ENCODE results near the gene DNAJC6.

DNAJC6 gene

DNA sequence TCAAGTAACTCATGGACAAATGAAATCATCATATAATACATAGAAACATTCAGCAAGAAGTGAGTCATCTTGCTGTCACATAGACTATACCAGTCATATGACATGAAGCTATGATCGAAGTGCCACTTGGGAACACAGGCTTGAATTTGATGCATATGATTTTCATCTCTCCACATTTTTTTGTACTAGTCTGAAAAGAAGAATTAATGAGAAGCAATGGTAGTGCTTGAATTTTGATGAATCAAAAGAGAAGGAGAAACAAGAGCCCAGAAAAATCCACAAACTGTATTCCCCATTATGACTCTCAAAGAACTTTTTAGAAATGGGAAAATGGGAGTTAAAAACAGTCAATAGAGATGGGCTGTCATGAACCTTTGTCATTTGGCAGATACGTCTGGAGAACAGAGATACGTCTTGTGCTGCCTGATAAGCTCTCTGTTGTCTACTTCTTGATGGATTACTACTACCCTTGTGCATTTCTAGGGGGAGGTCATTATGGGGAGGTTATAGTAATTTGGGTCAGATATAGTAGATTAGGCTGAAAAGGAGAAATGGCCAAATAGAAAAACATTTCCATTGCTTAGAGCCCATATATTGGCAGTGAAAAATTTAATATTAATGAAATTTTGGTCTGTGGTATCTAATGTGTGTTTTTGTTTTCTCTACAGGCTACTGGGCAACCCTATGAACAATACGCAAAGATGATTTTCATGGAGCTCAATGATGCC lies 103.1 kb downstream of the DNAJC6 start:
- no peak for DNase-seq

DNA sequence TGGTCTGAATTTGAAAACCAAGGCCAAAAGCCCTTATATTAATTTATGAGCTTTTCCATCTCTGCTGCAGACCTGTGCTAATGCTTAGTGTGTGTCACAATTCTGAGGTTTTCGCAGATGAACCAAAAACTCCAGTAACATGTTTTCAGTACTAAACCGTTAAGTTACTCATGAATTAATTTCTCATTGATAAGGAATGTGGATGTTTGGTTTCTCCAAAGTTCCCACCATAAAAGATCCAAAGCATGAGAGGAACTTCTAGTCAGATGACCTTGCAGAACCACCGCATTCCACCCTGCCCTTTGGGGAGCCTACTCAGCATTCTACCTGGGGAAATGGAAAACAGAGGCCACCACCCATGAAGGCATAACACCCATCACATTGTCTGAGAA lies 103.6 kb downstream of the DNAJC6 start:
- DNase-seq = no peak

DNA sequence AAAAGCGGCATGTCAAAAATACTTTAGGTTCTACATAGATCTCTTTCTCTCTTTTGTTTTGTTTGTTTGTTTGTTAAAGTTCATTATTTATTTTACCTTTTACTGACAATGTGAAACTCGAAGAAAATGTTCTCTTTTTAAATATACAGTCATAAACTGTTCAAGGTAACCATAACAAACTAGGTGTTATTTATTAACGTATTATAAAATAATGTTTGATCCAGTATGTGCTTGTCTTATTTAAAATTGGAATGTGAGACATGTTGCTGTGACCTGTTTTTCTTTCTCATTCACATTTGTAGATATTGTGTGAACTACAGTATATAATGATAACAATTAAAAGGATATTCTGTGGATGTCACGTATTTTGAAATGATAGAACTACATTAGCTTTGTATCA lies 105.2 kb downstream of the DNAJC6 start:
- DNase-seq = no peak

DNA sequence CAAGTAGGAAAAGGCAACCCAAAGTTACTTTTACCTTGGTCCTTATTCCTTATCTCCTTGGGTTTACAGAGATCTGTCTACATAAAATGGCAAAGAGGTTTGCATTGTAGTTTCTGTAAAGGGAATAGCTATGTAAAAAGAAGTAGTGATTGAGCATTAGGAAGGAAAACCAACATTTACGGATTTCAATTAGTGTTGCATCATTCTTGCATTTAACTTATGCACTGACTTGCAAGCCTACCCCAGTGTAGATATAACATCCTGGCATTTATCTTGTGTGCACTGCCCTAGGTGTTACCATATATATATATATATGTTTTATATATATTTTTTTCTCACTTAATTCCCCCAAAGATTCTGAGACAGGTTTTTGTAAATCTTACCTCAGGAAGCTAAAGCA lies 107.4 kb downstream of the DNAJC6 start:
- DNase-seq = no peak

DNA sequence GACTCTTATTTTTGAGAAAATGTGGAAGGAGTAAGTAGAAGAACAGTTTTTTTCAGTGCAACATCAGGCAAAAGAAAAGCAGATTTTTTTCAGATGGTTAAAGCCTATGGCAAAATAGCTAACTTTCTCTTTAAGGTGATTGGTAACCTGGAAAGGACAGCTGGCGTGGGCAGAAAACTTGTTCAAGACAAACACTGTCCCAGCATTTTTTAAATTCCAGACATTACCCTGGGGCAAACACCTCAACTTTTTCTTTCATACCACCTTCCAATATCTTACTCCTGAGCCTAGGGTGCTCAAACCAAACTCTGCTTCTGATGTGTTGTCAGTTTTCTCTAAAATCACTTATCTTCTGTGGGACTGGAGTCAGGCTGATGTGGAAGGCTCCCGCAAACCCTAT lies 108.4 kb downstream of the DNAJC6 start:
- no peak for DNase-seq

DNA sequence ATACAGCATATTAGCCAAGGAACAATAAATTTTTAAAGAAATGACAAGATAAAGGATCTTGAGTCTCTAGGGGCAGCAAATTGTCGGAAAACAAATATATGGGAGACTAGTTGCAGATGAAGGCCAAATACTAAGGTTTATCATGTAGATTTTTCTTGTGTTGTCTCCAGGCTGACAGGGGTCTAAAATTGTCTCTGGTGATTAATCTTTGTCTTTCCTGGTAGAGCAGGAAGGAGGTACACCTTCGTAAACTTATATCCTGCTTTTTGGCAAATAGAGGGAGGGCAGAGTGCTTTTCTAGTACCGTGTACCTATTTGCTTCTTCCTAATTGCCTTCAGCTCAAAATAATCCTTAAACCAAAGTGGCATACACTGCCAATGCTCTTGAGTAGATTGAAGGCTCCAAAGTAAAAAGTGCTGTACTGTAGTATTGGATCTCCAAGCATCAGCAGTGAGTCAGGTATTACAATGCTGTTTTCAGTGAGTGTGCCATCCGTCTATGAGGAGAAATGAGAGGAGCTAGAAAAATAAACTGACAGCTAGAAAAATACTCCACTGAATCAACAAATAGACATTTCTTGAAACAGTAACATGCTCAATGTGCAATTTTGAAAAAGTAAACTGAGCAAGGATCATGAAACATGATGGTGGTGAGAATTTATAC lies 109.3 kb downstream of the DNAJC6 start:
- DNase-seq = no peak

DNA sequence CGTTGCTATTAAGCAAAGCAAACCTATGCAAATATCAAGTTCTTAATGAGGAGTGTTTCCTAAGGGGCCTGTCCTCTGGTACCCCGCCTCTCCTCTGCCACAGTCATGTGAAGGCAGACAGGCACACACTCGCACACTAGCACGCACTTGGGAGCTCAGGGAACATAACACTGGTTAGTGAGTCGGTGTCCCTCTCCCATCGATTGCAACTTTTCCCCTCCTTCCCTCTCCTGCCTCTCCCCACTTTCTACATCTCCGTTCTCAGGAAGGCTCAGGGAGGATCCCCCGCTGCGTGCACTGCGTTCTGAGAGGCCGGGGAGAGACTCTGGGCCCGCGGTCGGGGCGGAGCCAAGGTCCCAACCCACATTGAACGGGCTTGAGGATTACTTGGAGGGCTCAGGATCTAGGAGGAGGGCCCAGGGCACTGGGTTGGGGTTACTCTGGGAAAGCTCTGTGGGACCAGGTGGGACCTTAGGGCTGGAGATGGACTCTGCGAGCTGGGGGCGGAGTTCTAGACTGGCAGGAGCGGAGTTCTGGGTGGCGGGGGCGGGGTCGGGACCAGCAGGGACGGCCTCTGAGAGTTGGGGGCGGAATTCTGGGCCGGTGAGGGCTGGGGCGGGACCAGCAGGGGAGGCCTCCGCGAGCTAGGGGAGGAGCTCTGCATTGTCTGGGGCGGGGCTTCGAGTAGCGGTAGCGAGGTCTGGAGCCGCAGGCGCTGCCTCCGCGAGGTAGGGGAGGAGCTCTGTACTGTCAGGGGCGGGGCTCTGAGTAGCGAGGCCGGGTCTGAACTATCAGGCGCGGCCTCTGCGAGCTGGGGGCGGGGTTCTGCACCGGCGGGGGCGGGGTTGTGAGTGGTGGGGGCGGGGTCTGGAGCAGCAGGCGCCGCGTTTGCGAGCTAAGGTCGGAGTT lies 110.6 kb downstream of the DNAJC6 start:
- DNase-seq = peak; percentile 95 to 97

DNA sequence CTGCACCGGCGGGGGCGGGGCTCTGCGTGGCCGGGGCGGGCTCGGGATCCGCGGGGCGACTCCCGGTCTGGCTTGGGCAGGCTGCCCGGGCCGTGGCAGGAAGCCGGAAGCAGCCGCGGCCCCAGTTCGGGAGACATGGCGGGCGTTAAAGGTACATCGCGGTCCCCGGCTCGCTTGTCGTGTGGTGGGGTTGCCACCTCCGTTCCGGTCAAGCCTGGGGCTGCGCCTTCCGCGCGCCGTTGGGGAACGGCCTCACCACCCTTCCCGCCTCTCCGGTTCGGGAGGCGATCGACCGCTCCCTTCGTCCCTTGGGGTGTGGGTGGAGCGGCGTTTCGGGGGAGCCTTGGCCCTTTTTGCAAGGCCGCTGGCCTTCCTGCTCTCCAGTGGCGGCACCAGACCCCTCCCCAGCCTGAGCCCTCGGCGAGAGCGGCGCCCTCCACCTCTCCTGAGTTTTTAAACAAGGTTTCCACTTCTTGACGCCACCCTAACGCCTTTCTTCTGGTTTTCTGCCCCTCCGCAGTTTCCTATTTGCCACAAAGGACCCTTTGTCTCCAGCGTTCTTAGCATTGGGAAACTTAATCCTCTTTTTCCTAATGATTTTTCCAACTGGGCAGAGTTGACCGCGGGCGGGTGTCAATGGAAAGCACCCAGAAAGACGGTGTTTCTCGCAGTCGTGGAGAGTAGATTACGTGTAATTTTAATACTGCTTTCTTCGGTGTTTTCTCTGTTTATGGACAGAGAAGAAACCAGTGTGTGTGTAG lies 111.4 kb downstream of the DNAJC6 start, which contains the start of the genes LEPR and LEPROT:
TSS of gene LEPR (plus strand) at position 79 of the 761 bp plus-strand sequence. CDS start 144,898 bp downstream, outside the sequence.
TSS of gene LEPROT (plus strand) at position 79 of the 761 bp plus-strand sequence. CDS start at position 136, 57 bp downstream.
- peak; percentile 2 to 95 for DNase-seq

DNA sequence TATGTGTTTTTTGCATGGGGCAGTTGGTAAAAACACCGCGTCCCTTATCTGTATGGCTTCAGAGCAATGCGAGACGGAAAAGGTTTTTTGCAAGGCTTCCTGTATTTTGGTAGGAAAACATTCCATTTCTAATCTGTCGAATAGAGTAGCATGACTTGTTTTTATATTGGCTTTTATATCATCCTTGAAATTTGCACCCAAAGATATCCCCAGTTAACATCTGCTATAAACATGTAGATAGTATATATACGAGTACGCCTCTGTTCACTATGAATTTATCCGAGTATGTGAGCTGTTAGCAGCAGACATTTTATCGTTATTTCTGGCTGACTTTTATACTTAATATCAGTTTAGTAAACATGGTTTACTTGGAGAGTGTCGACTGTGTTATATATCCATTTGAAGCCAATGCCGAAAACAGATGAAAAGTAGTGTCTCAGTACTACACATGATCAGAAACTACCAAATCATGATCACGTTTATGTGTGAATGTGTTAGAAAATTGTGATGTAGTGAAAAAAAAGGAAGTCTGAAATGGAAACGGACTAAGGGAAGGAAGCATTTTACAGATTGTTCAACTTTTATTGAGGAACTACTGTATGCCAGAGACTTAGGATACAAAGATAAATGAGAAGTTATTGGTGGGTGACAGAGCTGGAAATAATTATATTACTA lies 112.1 kb downstream of the DNAJC6 start:
- DNase-seq = no peak

DNA sequence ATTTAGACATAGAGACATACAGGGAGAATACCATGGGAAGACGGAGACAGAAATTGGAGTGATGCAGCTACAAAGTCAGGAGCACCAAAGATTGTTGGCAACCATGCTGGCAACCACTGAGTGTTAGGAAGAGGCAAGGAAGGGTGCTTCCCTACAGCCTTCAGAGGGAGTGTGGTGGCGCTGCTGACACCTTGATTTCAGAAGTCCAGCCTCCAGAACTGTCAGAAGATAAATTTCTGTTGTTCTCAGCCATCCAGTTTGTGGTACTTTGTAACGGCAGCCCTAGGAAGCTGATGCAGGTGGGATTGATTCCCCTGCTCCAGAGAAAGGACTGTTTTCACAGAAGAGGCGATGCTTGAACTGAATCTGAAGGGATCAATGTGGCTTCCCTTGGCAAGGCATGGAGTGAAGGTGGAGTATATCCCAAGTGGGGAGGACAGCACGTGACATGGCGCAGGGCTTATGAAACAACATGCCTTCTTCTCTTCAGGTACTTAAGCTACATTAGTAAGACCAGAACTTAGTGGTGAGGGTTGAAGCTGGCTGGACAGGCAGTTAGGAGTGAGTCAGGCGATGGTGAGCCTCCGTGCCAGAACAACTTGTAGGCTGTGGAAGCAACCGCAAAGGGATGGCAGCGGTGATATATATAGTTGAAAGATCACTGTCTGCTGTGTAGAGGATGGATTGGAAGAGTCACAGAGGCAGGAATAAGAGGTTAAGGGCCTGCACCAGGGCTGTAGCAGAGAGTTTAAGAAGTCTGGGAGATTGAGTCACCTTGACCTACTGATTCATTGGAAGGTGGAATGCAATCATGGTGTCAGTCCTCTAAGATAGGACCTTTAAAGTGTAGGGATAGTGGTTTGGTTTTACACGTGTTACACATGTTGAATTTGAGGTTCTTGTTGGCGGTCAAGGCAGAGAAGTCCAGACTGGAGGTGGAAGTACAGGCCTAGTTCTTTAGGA lies 113.2 kb downstream of the DNAJC6 start:
- no peak for DNase-seq

DNA sequence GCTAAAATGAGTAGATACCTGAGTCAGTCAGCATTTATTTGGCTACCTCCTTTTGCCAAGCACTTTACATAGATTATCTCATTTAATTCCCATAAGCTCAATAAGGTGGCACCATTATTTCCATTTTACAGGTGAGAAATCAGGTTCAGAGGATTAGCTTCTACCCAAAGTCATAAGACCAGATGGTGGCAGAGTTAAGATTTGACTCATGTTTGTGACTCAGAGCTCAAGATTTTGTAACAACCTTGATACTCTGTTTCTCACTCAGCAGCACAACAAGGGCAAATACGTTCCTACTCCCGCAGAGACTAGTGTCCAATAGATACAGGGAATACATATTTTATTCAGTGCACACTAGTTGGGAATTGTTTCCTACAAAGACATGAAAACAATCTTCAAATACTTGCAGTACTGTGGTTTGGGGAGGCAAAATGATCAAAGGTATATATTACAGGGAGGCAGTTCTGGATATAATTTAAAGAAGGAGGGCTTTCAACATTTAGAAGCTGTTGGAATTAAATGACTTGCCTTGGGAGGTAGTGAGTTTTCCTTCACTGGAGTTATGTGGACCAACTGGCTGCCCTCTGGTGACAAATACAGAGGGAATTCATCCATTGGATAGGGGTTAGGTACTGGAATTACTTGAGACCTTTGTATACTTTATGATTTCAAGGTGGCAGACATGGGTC lies 114.7 kb downstream of the DNAJC6 start:
- DNase-seq = no peak

DNA sequence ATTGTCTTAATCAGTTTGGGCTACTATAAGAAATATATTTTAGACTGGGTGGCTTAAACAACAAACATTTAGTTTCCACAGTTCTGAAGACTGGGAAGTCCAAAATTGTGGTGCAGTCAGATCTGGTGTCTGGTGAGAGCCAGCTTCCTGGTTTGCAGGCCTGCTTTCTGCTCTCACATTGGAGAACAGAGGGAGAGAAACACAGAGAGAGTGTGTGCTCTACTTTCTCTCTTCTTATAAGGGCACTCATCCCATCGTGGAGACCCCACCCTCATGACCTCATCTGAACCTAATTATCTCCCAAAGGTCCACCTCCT lies 115.2 kb downstream of the DNAJC6 start:
- DNase-seq = no peak

DNA sequence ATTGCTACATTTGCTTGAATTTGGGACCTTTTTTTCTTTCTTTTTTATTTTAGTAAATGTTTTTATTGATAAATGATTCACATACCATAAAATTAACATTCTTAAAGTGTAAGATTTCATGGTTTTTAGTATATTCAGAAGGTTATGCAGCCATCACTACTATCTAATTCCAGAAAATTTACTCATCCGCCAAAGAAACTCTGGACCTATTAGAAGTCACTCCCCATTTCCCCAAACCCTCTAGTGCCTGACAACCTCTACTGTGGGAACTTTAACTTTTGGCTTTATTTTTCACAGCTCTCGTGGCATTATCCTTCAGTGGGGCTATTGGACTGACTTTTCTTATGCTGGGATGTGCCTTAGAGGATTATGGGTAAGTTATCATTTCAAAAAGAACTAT lies 115.7 kb downstream of the DNAJC6 start:
- no peak for DNase-seq

DNA sequence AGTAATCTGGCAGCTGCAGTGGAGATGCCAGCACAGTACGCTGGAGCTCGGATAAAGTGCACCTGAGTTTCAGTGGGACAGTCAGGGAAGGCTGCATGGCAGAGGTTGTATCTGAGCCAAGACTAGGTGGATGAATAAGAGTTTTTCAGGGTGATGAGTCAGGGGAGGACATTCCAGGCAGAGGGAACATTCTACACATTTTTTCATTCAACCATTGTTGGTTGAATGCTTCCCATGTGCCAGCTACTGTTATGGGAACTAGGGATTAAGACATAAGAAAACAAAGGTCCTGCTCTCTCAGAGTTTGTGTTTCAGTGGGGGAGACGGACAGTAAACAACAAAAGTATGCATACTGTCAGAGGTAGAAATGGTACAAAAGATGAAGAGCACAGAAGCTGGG lies 116.4 kb downstream of the DNAJC6 start:
- DNase-seq = no peak

DNA sequence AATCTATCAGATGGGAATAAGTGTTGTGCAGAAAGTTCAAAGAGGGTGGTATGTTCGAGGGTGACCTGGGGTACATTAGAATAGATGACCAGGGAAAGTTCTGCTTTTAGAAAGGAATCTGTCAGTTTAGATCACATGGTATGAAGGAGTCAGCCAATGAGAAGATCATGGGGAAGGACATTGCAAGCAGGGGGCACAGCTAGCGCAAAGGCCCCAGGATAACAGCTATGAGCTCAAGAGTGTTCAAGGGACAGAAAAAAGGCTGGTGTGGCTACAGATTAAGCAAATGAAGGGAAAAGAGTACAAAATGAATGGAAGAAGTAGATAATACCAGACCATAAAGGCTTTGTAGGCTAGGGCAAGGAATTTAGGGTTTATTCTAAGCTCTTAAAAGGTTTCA lies 119.7 kb downstream of the DNAJC6 start:
- no peak for DNase-seq

DNA sequence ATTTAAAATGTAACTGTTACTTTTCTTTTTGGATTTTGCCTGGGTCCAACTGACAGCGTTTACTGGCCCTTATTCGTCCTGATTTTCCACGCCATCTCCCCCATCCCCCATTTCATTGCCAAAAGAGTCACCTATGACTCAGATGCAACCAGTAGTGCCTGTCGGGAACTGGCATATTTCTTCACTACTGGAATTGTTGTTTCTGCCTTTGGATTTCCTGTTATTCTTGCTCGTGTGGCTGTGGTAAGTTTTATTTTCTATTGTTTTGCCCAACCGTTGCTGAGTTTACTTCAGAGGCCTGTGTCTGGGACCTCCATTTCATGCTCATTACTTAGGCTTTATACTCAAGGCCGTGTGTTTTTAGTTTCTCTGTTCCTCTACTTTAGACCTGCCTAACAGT lies 120.5 kb downstream of the DNAJC6 start:
- DNase-seq = no peak

DNA sequence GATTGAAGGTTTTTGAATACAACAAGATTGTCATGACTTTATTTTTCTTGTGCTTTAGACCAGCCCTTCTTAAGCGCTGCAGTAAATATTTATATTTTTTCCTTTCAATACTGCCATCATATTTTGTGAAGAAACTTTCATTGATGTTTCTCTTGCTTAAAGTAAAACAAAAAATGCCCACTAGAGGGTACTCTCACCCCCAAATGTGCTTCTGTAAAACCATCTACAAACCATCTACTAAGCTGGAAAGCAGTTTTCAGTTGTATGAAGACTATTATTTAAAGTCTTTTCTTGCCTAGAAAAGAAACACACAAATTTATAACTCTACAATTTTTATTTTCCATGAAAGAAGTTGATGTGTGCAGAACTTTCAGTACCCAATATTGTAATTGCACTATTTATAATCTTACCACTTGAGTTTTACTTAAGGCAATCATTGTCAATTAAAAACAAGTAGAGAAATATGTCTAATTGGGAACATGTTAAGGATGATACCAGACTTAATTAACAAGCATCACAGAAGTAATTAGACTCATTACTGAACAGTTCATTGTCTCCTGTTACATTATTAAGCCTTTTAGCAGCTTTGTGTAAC lies 121.9 kb downstream of the DNAJC6 start:
- DNase-seq = peak in 1 of 2 experiments; percentile 13

DNA sequence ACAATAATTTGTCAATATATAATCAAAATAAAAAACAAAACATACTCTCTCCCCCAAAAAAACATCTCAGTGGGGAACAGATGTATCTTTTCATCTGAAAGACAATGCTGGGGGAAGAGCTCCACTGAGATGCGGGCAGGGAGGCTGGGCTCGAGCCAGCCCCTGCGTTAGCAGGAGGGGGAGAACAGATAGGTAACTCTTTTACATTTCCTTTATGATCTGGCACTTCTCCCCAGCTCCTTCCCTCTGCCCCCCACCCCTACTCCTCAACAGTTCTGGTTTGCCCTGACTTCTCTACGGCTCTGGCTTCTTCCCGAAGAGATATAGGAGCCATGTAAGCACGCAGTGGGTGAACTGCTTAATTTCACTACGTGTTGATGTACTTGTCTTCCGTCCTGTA lies 123.6 kb downstream of the DNAJC6 start:
- no peak for DNase-seq

DNA sequence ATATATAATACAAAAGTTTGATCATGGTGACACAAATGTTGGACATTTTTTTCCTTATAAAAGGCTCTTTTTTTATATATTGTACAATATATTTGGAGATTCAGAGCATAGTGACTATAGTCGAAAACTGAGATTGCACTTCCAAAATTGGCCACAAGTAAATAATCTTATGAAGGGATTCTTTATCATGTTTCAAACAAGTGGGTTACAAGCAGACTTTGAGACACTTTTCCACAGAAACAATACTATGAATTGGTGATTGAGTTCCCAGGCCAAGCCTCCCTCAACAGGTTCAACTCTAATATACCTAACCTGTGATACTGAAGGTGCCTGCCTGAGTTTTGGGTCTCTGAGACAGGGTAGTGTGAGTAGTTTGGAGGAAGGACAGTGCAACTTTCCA lies 124.9 kb downstream of the DNAJC6 start:
- DNase-seq = no peak

DNA sequence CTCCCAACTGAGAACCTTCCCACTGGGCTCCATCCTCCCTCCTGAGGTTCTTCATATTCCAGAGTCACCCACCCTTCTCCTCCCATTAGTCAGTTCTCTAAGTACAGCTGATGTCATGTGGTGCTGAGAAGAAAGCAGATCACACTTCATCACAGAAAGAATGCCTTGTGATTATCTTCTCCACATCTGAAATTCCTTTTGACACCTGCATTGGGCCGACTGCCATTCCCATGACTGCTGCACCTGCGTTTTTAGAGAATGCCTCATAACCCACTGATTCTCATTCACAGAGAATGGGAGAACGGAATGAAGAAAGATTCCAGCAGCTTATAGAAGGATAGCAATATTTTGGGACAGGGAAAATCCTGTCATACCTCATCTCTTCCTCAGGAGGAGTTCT lies 125.4 kb downstream of the DNAJC6 start:
- DNase-seq = no peak
